Measurements from ENCODE around the gene MRAS.
"Not testable (repeated sequence)": the region's sequence is repeated elsewhere in the genome, so short reads cannot be mapped to it uniquely, and the experiment has no call there.

Gene MRAS

DNA sequence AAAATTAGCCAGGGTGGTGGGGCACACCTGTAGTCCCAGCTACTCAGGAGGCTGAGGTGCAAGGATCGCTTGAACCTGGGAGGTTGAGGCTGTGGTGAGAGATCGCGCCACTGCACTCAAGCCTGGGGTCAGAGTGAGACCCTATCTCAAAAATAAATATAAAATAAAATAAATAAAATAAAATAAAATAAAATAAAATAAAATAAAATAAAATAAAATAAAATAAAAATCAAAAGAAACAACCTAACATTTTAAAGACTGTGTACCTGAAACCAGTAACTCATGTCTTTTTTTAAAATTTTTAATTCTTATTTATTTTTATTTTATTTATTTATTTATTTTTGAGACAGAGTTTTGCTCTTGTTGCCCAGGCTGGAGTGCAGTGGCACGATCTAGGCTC lies 78.4 kb downstream of the MRAS start:
- not testable (repeated sequence) for DNase-seq

DNA sequence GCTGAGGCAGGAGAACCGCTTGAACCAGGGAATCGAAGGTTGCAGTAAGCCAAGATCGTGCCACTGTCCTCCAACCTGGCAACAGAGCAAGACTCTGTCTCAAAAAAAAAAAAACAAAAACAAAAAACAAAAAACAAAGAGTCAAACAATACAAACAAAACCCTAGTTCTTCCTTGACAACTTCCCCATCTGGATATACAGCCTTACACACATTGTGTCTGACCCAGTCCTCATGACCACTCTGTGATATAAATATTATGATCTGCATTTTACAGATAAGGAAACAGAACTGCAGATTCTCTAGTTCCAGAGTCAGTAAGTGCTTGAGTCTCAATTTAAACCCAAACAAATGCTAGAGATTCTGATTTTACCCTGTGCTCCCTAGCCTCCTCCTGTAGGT lies 81.3 kb downstream of the MRAS start:
- no peak for DNase-seq

DNA sequence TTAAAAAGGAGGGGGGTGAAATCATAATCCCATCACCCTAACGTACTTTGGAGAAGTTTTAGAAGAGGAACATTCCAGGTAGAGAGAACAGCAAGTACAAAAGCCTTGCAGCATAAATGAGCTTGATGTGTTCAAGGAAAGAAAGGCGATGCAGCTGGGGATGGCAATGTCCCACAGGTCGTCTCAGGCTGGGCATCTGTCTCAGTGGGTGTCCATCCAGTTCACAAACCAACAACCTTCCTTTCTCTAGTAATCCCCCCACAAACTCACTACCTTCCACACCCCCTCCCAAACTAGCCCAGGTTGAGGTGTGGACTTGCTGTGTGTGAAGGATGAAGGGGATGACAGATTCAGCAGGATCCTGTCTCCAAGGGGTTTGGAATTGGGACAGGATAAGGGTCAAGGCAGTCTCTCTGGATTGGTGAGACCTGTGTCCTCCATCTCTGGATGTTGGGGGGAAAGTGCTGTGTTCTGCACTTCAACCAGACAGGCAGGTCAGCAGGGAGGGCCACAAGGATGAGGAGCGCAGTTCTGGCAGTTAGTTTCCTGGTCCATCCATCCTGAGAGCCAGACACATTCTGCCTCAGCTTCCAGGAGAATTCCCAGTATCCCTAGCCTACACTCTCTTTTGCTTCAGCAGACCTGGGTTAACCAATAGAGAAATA lies 84.3 kb downstream of the MRAS start:
- DNase-seq, result no peak

DNA sequence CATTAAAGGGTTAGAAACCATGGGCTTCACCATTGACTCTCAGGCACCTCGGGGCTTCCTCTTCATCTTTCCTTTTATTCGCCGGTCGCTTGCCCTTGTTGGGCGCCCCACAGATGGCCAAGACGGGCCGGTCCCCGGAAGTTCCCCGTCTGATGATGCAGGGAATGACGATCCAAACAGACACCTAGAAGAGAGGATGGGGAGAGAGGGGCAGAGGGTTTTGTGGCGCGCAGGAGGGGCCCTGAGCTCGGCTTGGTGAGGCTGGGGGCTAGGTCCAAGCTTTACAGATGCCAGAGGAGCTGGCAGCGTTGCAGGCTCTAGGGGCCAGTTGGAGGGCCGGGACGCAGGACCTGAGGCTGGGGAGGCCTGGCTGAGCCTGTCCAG lies 85.5 kb downstream of the MRAS start:
- DNase-seq, result no peak

DNA sequence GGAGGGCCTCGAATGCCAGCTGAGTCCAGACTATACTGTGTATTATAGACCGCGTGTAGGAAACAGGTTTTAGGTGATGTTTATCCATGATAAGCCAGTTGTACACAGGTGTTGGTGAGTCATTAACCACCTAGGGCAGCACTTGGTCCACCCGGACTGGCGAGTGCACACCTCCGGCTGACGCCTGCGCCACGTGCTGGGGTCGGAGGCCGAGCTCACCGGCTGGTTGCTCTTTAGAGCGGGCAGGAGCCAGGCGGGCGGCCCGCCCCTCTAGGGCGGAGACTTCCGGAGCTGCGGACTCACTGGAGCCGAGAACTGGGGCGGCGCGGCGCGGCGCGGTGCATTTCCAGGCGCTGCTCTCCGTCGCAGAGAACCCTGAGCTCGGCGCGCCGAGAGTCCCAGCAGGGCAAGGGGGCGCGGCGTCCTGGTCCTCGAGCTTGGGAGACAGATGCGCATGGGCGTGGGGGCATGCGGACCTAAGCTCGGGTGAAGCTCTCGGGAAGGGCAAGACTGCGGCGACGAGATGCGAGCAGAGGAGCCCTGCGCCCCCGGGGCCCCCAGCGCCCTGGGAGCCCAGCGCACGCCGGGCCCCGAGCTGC lies 86.0 kb downstream of the MRAS start, which contains the start of gene ESYT3:
Gene ESYT3 (plus strand): TSS at position 341 of the 599 bp plus-strand sequence. CDS start 183 bp downstream, at position 524.
- DNase-seq, result no peak

DNA sequence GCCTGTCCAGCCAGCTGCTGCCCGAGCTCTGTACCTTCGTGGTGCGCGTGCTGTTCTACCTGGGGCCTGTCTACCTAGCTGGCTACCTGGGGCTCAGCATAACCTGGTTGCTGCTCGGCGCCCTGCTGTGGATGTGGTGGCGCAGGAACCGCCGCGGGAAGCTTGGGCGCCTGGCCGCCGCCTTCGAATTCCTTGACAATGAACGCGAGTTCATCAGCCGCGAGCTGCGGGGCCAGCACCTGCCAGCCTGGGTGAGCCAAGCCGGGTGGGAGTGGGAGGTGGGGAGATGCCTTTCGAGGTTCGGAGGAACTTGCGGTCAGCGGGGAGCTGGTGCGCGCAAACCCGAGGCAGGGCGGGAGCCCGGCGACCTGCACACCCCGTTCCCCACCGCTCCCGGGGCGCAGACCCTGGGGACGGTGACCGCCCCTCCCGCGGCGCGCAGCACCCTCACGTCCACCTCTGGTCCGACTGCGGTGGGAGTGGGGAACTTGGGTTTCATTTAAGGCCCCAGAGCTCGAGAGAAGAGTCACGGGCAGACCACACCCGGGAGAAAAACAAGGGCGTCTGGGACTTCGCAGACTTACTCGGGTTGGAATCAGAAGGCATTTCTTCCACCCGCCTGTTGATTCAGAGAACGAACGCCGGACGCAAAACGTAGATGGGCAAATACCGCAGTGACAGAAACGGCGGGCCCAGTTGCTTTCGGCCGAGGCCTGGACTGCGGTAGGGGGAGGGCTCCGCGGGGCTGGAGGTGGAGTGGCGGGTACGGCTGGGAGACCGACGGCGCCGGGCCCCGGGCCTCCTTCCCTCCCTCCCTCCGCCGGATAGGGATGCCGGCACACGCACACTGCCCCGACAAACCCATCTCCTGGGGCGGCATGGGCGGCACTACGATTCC lies 86.7 kb downstream of the MRAS start:
- no peak for DNase-seq

DNA sequence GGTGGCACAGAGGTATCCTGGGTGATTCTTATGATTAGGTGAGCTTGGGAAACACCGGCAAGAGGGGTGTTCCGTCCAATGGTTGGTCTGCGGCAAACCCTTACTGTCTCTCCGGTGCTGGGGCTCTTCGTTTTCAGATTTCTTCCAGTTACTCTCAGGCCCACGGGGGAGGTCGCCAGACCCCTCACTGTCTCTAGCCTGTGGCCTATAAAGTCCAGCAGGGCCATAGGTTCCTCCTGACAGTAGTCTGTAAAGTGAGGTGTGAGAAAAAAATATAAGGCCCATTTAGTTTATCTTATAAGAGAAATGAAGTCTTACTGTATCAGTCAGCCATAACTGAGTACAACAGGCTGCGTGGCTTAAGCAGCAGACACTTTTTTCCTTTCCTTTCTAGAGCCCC lies 87.5 kb downstream of the MRAS start:
- DNase-seq, result no peak

DNA sequence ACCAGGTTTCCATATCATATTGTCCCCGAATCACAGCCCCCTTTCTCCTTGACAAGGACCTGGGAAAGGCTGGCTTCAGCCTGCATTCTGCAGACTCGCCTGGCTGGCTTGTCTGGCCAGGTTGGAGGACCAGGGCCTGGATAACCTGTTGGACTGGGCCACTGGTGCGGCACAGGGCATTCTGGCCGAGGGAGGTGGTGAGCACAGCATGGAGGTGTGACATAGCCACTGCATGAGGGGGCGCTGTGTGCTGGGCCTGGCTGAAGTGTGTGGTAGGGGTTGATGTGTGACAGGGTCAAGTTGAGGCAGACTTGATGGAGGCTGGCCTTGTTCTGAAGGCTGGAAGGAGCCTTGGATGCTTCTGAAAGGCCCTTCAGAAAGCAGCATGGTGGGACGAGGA lies 88.9 kb downstream of the MRAS start:
- no peak for DNase-seq

DNA sequence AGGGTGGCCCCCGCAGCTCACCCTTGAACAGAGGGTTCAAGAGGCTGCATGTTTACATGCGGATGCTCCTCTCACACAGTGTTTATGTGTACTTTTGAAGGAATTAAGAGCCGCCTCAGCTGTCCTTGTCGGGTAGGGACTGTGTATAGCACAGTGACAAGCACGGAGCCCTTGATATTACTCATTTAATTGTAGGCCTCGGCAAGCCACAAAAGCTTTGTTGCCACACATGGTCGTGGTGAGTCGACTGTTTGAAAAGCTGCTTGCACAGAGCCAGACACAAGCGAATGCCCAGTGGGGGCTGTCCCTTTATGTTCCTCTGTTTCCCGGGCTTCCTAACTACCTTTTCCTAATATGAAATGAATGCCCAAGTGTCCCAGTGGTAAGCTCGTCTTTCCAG lies 90.5 kb downstream of the MRAS start:
- no peak for DNase-seq

DNA sequence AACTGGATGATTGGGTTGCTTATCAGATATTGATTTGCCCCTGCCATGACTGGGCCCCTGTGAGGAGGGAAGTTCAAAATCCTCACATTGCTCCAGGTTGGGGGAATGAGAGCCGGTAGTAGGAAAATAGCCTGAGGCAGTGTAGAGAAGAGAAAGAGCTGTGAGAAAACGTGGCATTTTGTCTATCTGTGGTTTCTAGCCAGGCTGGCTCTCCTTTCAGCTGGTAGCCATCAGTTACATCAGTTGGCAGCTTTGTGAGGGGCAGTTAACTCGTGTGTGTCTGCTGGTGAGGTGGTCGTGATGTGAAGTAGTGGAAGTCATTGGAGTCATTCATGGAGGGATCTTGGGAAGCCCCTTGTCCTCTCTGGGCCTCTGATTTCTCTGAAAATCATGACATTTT lies 91.3 kb downstream of the MRAS start:
- no peak for DNase-seq

DNA sequence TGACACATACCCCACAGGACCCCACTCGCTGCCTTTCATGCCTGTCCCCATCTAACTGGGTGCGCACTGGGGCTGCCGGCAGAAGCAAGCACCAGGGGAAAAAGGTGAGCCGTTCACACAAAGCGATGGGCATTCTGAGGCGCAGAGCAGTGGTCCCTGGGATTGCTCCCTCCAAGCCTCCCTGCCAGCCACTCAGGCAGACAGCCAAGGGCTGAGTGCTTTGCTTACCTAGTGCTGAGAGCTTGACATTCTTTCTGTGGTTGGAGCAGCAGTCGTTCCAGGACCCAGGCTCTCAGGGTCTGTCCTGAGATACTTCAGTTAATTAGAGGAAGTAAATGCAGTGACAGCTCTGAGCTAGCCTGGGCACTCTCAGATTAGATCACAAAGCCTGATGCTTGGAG lies 91.7 kb downstream of the MRAS start:
- no peak for DNase-seq

DNA sequence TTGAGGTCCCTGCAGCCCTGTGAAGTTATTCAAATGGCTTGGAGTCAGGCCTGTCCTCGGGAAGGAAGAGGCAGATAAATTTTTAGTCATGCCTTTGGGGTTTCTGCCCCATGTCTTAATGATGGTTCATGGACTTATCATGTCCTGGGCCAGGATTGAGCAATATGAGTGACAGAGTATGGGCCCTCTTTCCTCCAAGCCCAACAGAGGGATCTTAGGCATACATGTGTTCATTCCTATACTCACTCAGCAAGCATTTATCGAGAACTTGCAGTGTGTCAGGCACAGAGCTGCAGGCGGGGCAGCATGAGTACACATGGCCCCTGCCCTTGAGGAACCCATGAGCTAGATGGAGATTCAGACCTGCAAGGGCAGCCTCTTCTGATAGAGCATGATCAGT lies 92.2 kb downstream of the MRAS start:
- no peak for DNase-seq

DNA sequence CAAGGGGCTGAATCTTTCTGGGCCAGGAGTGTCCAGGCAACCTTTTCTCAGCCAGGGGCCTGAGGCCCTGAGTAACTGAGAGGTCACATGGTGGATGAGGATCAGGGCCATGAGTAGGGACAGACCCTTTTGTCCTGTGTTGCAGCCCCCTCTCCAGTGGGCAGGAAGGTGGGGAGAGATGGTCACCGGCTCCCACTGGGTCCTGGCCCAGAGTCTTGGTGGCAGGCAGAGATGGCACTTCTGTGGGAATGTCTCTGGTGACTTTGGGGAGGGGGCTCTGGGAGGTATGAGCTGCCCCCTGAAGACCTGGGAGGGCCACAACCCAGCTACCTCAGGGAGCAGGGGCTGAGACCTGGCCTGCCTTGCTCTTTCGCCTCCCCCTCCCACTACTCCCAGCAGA lies 92.9 kb downstream of the MRAS start:
- no peak for DNase-seq

DNA sequence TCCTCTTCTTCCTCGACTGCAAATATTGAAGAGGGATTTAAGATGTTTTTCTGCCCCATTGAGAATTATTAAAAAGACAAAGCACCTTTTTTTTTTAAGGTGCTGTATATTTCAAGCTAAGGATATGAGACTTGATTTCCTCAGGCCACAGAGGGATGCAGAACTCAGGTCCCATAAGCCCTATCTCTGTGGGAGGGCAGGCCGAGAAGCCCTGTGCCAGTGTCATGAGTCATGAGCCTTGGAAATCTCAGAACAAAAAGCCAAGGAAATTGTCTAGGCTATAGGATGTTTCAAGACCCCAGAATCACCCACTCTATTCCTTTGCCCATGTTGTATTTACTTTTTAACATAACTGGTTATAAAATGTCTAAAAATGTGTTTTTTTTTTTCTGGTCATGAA lies 93.4 kb downstream of the MRAS start:
- no peak for DNase-seq

DNA sequence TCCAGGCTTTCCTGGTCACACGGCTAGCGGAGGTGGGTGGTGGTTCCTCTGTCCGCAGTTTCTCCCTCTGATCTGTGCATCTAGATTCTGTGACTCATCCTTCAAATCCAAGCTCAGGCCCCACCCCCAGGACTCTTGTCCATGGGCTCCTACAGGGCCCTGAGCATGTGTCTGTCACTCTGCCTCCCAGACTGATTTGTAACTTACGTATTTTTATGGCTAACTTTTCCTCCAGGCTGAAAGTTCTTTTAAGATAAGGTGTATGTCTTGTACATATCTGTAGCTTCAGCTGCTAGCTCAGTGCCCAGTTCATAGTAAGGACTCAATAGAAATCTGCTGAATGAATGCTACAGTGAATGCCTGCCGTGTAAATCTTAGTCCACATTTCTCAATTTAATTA lies 94.1 kb downstream of the MRAS start:
- no peak for DNase-seq

DNA sequence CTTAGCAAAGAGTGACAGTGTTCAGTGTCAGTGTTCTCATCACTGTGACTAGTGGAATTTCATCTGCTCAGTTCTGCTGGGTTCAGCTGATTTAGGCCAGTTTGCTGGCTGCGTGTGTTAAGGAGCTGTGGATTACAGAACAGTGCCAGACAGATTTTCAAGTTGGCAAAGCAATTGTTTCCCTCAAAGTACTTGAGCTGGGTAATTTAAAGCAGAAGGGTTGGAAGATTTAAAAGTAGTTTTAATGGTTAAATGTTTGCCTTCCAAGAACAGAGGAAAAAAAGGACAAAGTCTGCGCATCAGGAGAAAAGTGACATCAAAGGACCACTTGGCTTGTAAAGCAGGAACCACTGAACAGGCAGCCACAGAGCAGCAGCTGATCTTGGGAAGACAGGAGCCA lies 94.7 kb downstream of the MRAS start:
- no peak for DNase-seq

DNA sequence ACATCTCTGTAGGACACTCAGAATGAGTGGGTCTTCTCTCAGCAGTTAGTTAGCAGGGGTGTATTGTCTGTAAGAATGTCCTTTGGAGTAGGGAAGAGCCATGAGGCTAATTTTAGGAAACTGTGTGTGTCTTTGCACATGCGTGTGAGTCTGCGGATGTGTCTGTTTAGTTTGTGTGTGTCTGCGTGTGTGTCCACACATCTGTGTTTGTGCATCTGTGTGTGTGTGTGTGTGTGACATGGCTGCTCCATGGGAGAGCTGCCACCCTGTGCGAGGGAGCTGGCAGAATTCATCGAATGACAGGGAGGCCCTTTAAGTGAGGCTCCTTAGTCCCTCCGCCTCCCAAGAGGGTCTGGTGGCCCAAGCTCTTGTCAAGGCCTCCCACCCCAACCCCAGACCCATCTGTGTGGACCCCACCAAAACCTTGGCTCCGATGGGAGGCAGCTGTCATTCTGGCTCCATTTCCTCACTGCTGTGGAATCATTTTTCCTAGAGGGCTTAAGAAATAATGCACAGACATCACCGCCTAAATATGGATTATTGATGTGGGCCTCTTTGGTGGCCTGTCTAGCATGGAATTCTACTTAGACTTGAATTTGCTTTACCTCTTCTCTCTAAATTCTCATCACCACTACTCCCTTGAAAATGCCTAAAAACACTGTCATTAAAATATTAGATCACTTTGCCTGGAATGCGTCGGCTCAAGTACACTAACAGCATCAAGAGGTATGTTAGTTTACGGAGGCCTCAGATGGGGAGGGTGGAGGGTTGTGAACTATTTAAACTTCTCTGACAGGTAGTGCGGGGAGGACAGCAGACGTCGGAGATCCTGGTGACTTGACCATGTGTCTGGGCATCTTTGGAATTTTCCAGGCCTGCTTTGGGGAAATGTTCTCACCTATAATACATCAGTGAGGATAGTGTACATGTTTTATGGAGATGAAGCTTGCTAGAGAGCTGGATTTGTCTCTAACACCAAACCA lies 95.4 kb downstream of the MRAS start:
- no peak for DNase-seq

DNA sequence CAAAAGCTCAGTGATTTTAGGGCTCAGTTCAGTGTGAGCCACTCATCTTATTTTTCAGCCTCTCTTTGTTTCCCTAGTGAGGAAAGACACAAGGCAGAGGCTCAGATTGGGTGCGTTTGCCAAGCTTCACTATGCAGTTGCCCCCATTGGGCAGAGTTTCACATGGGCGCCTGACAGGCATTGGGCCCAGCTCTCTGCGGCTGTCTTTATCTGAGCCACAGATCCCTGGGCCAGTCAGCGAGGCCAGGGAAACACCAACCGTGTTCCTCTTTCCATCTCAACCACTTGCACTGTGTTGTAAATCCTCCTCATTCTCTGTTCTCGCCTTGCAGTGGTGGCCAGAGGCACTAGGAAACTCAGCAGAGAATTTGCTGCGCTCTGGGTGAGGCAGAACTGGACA lies 96.9 kb downstream of the MRAS start:
- DNase-seq, result no peak

DNA sequence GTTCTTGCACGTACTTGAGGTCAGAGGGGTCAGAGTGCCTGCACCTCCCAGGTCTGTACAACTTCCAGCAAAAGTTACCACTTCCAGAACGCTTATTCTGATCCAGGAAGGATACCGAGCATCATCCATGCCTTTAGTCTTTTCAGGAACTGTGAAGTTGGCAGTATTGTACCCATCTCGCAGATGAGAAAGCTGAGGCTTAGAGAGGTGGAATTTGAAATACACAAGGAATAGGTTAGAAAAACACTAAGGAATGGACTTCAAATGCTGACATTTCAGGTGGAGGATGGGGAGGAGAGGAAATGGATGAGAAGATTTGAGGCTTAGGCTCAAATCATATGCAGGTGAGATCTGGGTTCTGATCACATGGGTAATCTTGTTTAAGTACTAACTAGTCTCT lies 97.3 kb downstream of the MRAS start:
- DNase-seq, result no peak

DNA sequence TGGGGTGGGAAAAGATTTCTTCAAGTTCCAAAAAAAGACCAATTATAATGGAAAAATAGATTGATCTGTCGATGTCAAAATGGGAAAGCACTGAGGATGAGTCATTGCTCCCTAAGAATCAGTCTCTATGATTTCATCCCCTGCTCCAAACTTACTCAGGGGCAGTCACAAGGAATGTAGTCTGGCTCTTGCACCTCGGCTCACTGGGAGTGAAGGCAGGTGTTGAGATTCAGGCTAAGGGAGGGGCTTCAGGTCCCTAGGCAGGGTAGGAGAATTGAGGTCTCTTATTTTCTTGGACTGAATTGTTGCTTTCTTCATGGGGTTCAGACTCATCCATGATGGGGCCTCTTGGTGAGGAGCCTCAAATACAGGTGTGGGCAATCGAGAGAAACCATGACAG lies 100.3 kb downstream of the MRAS start:
- DNase-seq, result no peak

DNA sequence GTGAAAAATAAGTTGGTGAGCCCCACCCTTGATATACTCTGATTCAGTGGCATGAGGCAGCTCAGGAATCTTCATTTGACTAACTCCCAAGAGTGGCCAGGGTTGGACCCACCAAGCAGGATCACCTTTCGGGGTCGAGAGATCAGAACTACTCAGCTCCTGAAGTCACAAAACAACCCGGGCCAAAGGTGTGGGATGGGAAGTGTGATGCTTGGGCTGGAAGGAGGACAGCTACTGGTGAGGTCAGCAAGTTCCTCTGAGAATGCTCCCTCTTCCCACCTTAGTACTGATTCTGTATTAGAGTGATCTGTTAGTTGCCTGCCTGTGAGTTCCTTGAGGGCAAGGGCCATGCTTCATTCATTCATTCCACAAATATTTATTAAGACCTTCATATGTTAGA lies 101.1 kb downstream of the MRAS start:
- DNase-seq, result no peak

DNA sequence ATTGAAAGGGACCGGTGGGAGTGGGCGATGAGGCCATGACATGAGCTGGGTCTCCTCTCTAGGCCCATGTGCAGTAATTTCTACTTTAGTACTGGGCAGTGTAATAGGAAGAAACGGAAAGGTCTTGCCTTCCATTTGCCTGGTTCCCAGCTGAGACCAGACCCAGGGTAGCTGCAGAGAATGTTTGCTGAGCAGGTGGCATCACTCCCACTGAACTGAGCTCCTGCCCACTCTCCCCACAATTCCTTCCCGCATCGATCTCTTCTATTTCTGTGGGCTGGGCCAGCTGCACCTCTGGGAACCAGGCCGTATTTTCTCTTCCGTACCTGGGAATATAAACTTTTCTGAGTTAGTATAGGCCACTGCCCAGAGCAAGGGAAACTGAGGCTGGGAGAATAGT lies 101.8 kb downstream of the MRAS start:
- DNase-seq, result no peak
